H1 (cell line): ENCODE results near the gene IGSF23. TPM values are rescaled to one million over a fixed set of nuclear protein-coding genes. Genes with fewer than 3 reads are reported as not detected.

Experiments used
- CTCF ChIA-PET: fragments of 300-600 bp; sonication (Branson Sonifier 250); formaldehyde crosslinking; loops from one replicate; lab custom pipeline; 2021; ENCODE audit not compliant: partially characterized antibody; lab: Charles Lee
- POLR2A ChIA-PET: fragments of 300-600 bp; sonication (Branson Sonifier 250); formaldehyde crosslinking; loops from one replicate; lab custom pipeline; 2021; ENCODE audit warnings: inconsistent platforms; ENCODE audit not compliant: partially characterized antibody; lab: Charles Lee
- DNase-seq, 2 experiments: peaks; one replicate each; pipeline versions ENCODE4 v3.0.0 to v3.0.0-alpha.2; 2010 to 2022; ENCODE audit warnings: low spot score in 2 of 2, low read depth in 1 of 2, mixed read lengths in 1 of 2
- FAIRE-seq: peaks from 2 replicates; lab custom pipeline; 2011; peaks lifted over from hg19 to GRCh38; lab: Jason Lieb, UNC
- H2AFZ ChIP-seq: 2 replicates; pipeline ENCODE4 v1.8.1; 2012; ENCODE audit warnings: low read length, inconsistent platforms
- H2AK5ac ChIP-seq: 2 replicates; pipeline ENCODE4 v1.6.1; 2013; ENCODE audit warnings: low read depth, low read length
- H2BK120ac ChIP-seq: replicated peaks from 2 replicates; pipeline ENCODE3; 2013; ENCODE audit warnings: low read depth, low read length, inconsistent platforms
- H2BK12ac ChIP-seq: 2 replicates; pipeline ENCODE4 v1.6.1; 2013; ENCODE audit warnings: low read depth, low read length
- H2BK15ac ChIP-seq: 2 replicates; pipeline ENCODE4 v1.6.1; 2013; ENCODE audit warnings: low read length
- H2BK20ac ChIP-seq: 2 replicates; pipeline ENCODE4 v1.6.1; 2013; ENCODE audit warnings: low read length
- H2BK5ac ChIP-seq: 2 replicates; pipeline ENCODE4 v1.6.1; 2013; ENCODE audit warnings: low read depth, low read length
- H3K14ac ChIP-seq: 2 replicates; pipeline ENCODE4 v1.6.1; 2013; ENCODE audit warnings: inconsistent platforms; ENCODE audit not compliant: insufficient read length
- H3K18ac ChIP-seq: 2 replicates; pipeline ENCODE4 v1.6.1; 2013; ENCODE audit warnings: low read length; ENCODE audit errors: extremely low read depth
- H3K23ac ChIP-seq: 2 replicates; pipeline ENCODE4 v1.6.1; 2013; ENCODE audit warnings: inconsistent platforms; ENCODE audit not compliant: insufficient read length
- H3K23me2 ChIP-seq: 2 replicates; pipeline ENCODE4 v1.6.1; 2013; ENCODE audit warnings: low read depth, low read length
- H3K27ac ChIP-seq: 2 replicates; pipeline ENCODE4 v1.6.1; 2011; ENCODE audit warnings: low read depth, low read length, inconsistent platforms
- H3K27me3 ChIP-seq, 4 experiments: replicated peaks in 1 of 4; 1 replicate in 1 of 4; 2 replicates in 3 of 4; pipeline versions ENCODE4 v1.6.1 to v1.8.1; 2011 to 2013; ENCODE audit warnings: low read length in 3 of 4, mild to moderate bottlenecking in 3 of 4, inconsistent platforms in 2 of 4, mixed read lengths in 2 of 4, moderate library complexity in 1 of 4; ENCODE audit not compliant: control insufficient read depth in 3 of 4, insufficient read depth in 3 of 4; ENCODE audit errors: extremely low read depth in 1 of 4
- H3K36me3 ChIP-seq, 4 experiments: 2 replicates each; pipeline versions ENCODE4 v1.6.1 to v1.8.1; 2011 to 2013; ENCODE audit warnings: mild to moderate bottlenecking in 4 of 4, low read length in 3 of 4, moderate library complexity in 2 of 4, control low read depth in 1 of 4, inconsistent platforms in 1 of 4; ENCODE audit not compliant: insufficient read depth in 4 of 4, control insufficient read depth in 2 of 4
- H3K4ac ChIP-seq: replicated peaks from 2 replicates; pipeline ENCODE3; 2013; ENCODE audit warnings: low read length, low read depth, mixed read lengths, inconsistent platforms; ENCODE audit not compliant: insufficient read length
- H3K4me1 ChIP-seq, 4 experiments: replicated peaks in 1 of 4; 1 replicate in 1 of 4; 2 replicates in 3 of 4; pipeline versions ENCODE4 v1.6.1 to v1.8.1; 2011 to 2013; ENCODE audit warnings: low read length in 3 of 4, inconsistent platforms in 2 of 4, mixed read lengths in 1 of 4; ENCODE audit not compliant: insufficient read depth in 4 of 4, control insufficient read depth in 3 of 4
- H3K4me2 ChIP-seq, 2 experiments: 2 replicates each; pipeline versions ENCODE4 v1.6.1 to v1.8.1; 2011 to 2013; ENCODE audit warnings: low read depth in 2 of 2, low read length in 2 of 2, control low read depth in 1 of 2, inconsistent platforms in 1 of 2, mild to moderate bottlenecking in 1 of 2; ENCODE audit not compliant: insufficient read depth in 1 of 2
- H3K4me3 ChIP-seq, 4 experiments: fragments of 200-600, 300-600 bp in 1 of 4; sonication (generic), shearing (Covaris generic), sonication (Bioruptor Twin) in 1 of 4; 2 replicates each; pipeline versions ENCODE4 v1.5.1 to v1.8.1; 2011 to 2016; ENCODE audit warnings: low read length in 4 of 4, low read depth in 3 of 4, control low read depth in 2 of 4, inconsistent platforms in 2 of 4, mild to moderate bottlenecking in 2 of 4, mixed read lengths in 1 of 4, moderate library complexity in 1 of 4; ENCODE audit not compliant: insufficient read depth in 2 of 4; ENCODE audit errors: extremely low read depth in 1 of 4
- H3K56ac ChIP-seq: replicated peaks from 2 replicates; pipeline ENCODE3; 2013; ENCODE audit warnings: low read depth, mild to moderate bottlenecking, mixed read lengths, low read length, inconsistent platforms; ENCODE audit not compliant: insufficient read length
- H3K79me1 ChIP-seq: 2 replicates; pipeline ENCODE4 v1.6.1; 2013; ENCODE audit warnings: low read depth, low read length, control low read depth
- H3K79me2 ChIP-seq, 2 experiments: 2 replicates each; pipeline versions ENCODE4 v1.6.1 to v1.8.1; 2012 to 2013; ENCODE audit warnings: low read length in 2 of 2, mild to moderate bottlenecking in 2 of 2, inconsistent platforms in 1 of 2; ENCODE audit not compliant: insufficient read depth in 2 of 2, control insufficient read depth in 1 of 2
- H3K9ac ChIP-seq, 4 experiments: replicated peaks in 1 of 4; 1 replicate in 1 of 4; 2 replicates in 3 of 4; pipeline versions ENCODE4 v1.6.1 to v1.8.1; 2011 to 2013; ENCODE audit warnings: low read depth in 3 of 4, low read length in 3 of 4, control low read depth in 2 of 4, mild to moderate bottlenecking in 2 of 4, moderate library complexity in 2 of 4, inconsistent platforms in 1 of 4; ENCODE audit errors: extremely low read depth in 1 of 4
- H3K9me3 ChIP-seq, 2 experiments: 2 replicates each; pipeline versions ENCODE4 v1.6.1 to v1.8.1; 2012 to 2013; ENCODE audit warnings: mild to moderate bottlenecking in 2 of 2, moderate library complexity in 2 of 2, control low read depth in 1 of 2, inconsistent platforms in 1 of 2, low read depth in 1 of 2, low read length in 1 of 2, mixed read lengths in 1 of 2; ENCODE audit not compliant: insufficient read depth in 2 of 2
- H4K20me1 ChIP-seq, 2 experiments: replicated peaks in 1 of 2; 2 replicates each; pipeline versions ENCODE3 to v1.8.1; 2011 to 2013; ENCODE audit warnings: inconsistent platforms in 2 of 2, low read length in 2 of 2, mild to moderate bottlenecking in 1 of 2; ENCODE audit not compliant: insufficient read depth in 2 of 2, control insufficient read depth in 1 of 2
- H4K5ac ChIP-seq: 2 replicates; pipeline ENCODE4 v1.6.1; 2013; ENCODE audit warnings: low read length, low read depth, mixed read lengths, inconsistent platforms; ENCODE audit not compliant: insufficient read length
- H4K8ac ChIP-seq: 2 replicates; pipeline ENCODE4 v1.8.0; 2013; ENCODE audit warnings: mild to moderate bottlenecking, moderate library complexity, low read length, inconsistent platforms; ENCODE audit not compliant: insufficient read depth; ENCODE audit errors: extremely low read depth
- H4K91ac ChIP-seq: replicated peaks from 2 replicates; pipeline ENCODE3; 2013; ENCODE audit warnings: low read length, mixed read lengths, inconsistent platforms; ENCODE audit not compliant: insufficient read length
- BRCA1 ChIP-seq: IDR thresholded peaks from 2 replicates; pipeline ENCODE4 v1.6.1; 2012; ENCODE audit warnings: low read depth, low read length, improper control_type of control experiment
- CREB1 ChIP-seq: IDR thresholded peaks from 2 replicates; pipeline ENCODE4 v1.6.1; 2012; ENCODE audit warnings: inconsistent platforms
- GTF2F1 ChIP-seq: IDR thresholded peaks from 2 replicates; pipeline ENCODE4 v1.6.1; 2012; ENCODE audit warnings: low read depth, low read length, improper control_type of control experiment, borderline replicate concordance
- HDAC6 ChIP-seq: IDR thresholded peaks from one replicate; pipeline ENCODE4 v1.7.1; 2012; ENCODE audit warnings: low read depth, mild to moderate bottlenecking, inconsistent platforms, low read length, moderate library complexity
- JUND ChIP-seq: IDR thresholded peaks from 2 replicates; pipeline ENCODE4 v1.6.1; 2011; ENCODE audit warnings: mild to moderate bottlenecking, improper control_type of control experiment, low read length
- KDM4A ChIP-seq: IDR thresholded peaks from one replicate; pipeline ENCODE4 v1.7.1; 2012; ENCODE audit warnings: low read depth, mild to moderate bottlenecking, moderate library complexity, low read length, inconsistent platforms; ENCODE audit not compliant: severe bottlenecking
- POLR2AphosphoS5 ChIP-seq: IDR thresholded peaks from 2 replicates; pipeline ENCODE4 v1.6.1; 2011; ENCODE audit warnings: low read depth, low read length
- RFX5 ChIP-seq: IDR thresholded peaks from 2 replicates; pipeline ENCODE4 v1.6.1; 2011; ENCODE audit warnings: low read depth, low read length, improper control_type of control experiment, borderline replicate concordance
- RNF2 ChIP-seq: fragments of 200-900, 300-1000 bp; sonication (generic); IDR thresholded peaks from 2 replicates; pipeline ENCODE4 v1.7.1; 2016; ENCODE audit warnings: borderline replicate concordance, low read depth, mild to moderate bottlenecking, antibody characterized with exemption, low read length; ENCODE audit not compliant: poor library complexity, severe bottlenecking; ENCODE audit errors: missing control alignments
- RXRA ChIP-seq: IDR thresholded peaks from 2 replicates; pipeline ENCODE4 v1.6.1; 2011; ENCODE audit warnings: low read depth, mild to moderate bottlenecking, low read length, moderate library complexity; ENCODE audit not compliant: insufficient read depth
- SAP30 ChIP-seq: fragments of 300-600 bp; sonication (generic); IDR thresholded peaks from 2 replicates; pipeline ENCODE4 v1.7.1; 2012; ENCODE audit warnings: low read length, moderate library complexity, mild to moderate bottlenecking, inconsistent platforms; ENCODE audit not compliant: insufficient read depth, insufficient replicate concordance
- SIX5 ChIP-seq: IDR thresholded peaks from 2 replicates; pipeline ENCODE4 v1.6.1; 2011; ENCODE audit warnings: mild to moderate bottlenecking, low read depth, low read length
- TCF12 ChIP-seq: IDR thresholded peaks from 2 replicates; pipeline ENCODE4 v1.6.1; 2011; ENCODE audit warnings: low read depth, mild to moderate bottlenecking, low read length
- YY1 ChIP-seq: IDR thresholded peaks from 2 replicates; pipeline ENCODE4 v1.6.1; 2011; ENCODE audit warnings: low read depth, mild to moderate bottlenecking, low read length
- WGBS, 2 experiments: shearing (Covaris generic) in 1 of 2; methylation state at CpG; one replicate each; pipeline versions ENCODE4 v1.1.6 to v1.1.7; 2013 to 2015; ENCODE audit warnings: low lambda C conversion rate in 2 of 2, mixed read lengths in 2 of 2, inconsistent platforms in 1 of 2, low coverage in 1 of 2, missing lambda C conversion rate in 1 of 2; ENCODE audit not compliant: insufficient replicate concordance in 2 of 2, insufficient coverage in 1 of 2, insufficient read length in 1 of 2; ENCODE audit errors: extremely low coverage in 1 of 2, missing lambda C conversion rate in 1 of 2; 5-methylcytosine and 5-hydroxymethylcytosine counted together
- polyA plus RNA-seq, 7 experiments: library from polyadenylated mRNA; depleted of rRNA in 3 of 7; stranded (reverse) in 5 of 7; unstranded in 2 of 7; fragments of >200 nt in 5 of 7; fragments of 200-250 nt in 2 of 7; gene quantifications; 1 replicate in 5 of 7; 2 replicates in 1 of 7; 4 replicates in 1 of 7; pipeline versions ENCODE4 v1.2.1 to v1.2.3, GENCODE V29; 2011 to 2013; ENCODE audit warnings: missing spikeins in 2 of 7, mixed read lengths in 2 of 7
- total RNA-seq: library from RNA; stranded (reverse); fragmentation: NEBNext Ultra II Directional; extraction: Animal tissue kit (Norgen Biotek cat#: 25700); gene quantifications from 2 replicates; pipeline ENCODE4 v1.2.1, GENCODE V29; 2021

Gene IGSF23
- total and polyA plus RNA-seq, 2 of the 8 experiments (the other 6 are each of a cell fraction or from before 2014, with no cell fraction given) = not detected

DNA sequence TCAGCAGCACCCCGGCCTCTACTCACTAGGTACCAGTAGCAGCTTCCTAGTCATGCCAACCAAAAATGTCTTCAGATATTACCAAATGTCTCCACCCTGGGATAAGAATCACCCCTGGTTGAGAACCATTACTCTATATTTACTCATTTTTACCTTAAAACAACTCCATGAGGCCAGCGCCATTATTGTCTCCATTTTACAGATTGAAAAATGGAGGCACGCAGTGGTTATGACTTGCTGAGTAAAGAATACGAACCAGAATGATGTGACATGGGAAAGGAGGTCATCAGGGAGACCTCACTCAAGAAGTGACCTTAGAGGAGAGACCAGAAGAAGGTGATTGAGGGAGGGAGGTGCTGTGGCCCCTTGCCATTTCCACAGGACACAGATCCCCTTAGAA is 60.1 kb downstream of the IGSF23 start:
- no peak overlapping the region for H2BK120ac ChIP-seq
- no peak overlapping the region for H2BK20ac ChIP-seq
- H2AK5ac ChIP-seq = no peak overlapping the region
- no peaks in the 10 kb centered on the region for H3K27me3 ChIP-seq
- H3K18ac ChIP-seq = no peak overlapping the region
- no peak overlapping the region for H2BK15ac ChIP-seq
- CTCF ChIA-PET = interaction anchor here (1.3 to 1.5 kb wide), 2 partner anchors 50 to 97 kb away, joined by 5 to 6 read pairs; no protein-coding TSS in a partner anchor
- no peak for DNase-seq
- FAIRE-seq = no peak
- no peak overlapping the region for H3K56ac ChIP-seq
- H3K9ac ChIP-seq = no peak overlapping the region
- H3K23ac ChIP-seq = no peak overlapping the region
- H3K79me1 ChIP-seq = no peaks in the 10 kb centered on the region
- H3K4me2 ChIP-seq = no peak overlapping the region
- H3K4me1 ChIP-seq = no peaks in the 10 kb centered on the region
- no peak overlapping the region for H4K8ac ChIP-seq
- H2BK12ac ChIP-seq = no peak overlapping the region
- no peak overlapping the region for H3K4me3 ChIP-seq
- no peak overlapping the region for H3K4ac ChIP-seq
- no peak overlapping the region for H4K5ac ChIP-seq
- H3K9me3 ChIP-seq = no peaks in the 10 kb centered on the region
- H3K36me3 ChIP-seq = no peaks in the 10 kb centered on the region
- no peak overlapping the region for H3K27ac ChIP-seq
- H3K14ac ChIP-seq = no peak overlapping the region
- no peaks in the 10 kb centered on the region for H3K79me2 ChIP-seq
- no peak overlapping the region for H2AFZ ChIP-seq
- WGBS, 2 experiments = 88% methylated on average over 4 of the region's 4 CpGs; no CpG with 5 or more reads in 1 of the 2 experiments
- H4K20me1 ChIP-seq = no peaks in the 10 kb centered on the region
- no peak overlapping the region for H4K91ac ChIP-seq
- POLR2A ChIA-PET = interaction anchor here (1.2 to 1.4 kb wide), 2 partner anchors 10 kb away, joined by 3 to 5 read pairs; no protein-coding TSS in a partner anchor
- H3K23me2 ChIP-seq = no peaks in the 10 kb centered on the region
- H2BK5ac ChIP-seq = no peak overlapping the region
- TF ChIP-seq SAP30 = no peak
- no peak for TF ChIP-seq RXRA
- no peak for TF ChIP-seq JUND
- no peak for TF ChIP-seq GTF2F1
- no peak for TF ChIP-seq RNF2
- no peak for TF ChIP-seq KDM4A
- TF ChIP-seq HDAC6 = no peak
- no peak for TF ChIP-seq RFX5
- no peak for TF ChIP-seq POLR2AphosphoS5
- TF ChIP-seq BRCA1 = no peak
- TF ChIP-seq CREB1 = no peak
- no peak for TF ChIP-seq TCF12
- TF ChIP-seq SIX5 = no peak
- TF ChIP-seq YY1 = no peak
